HG02973 (cell line): ENCODE measurements around the gene VASH2.

Experiments
- ATAC-seq: cut with Tn5 transposase; IDR thresholded peaks from one replicate; pipeline ENCODE4 v1.9.1; 2021; ENCODE audit warnings: moderate library complexity; ENCODE audit not compliant: unreplicated experiment

Gene VASH2

GRCh38 chr1:212928323-212929291 is 21.7 kb upstream of the VASH2 start:
- ATAC-seq = peak; percentile 58

GRCh38 chr1:212930986-212931678 is 19.2 kb upstream of the VASH2 start:
- ATAC-seq = no peak

- ATAC-seq = no peak
These were observed 16.4 kb upstream of the VASH2 start for GRCh38 chr1:212933815-212934471.

- ATAC-seq = no peak
These were observed 14.9 kb upstream of the VASH2 start for GRCh38 chr1:212935387-212935981.

GRCh38 chr1:212937034-212937433 is 13.3 kb upstream of the VASH2 start:
- ATAC-seq = no peak

- no peak for ATAC-seq
These were observed 11.5 kb upstream of the VASH2 start for GRCh38 chr1:212938846-212939245.

- no peak for ATAC-seq
These were observed 8.9 kb upstream of the VASH2 start for GRCh38 chr1:212941452-212941851.

- no peak for ATAC-seq
These were observed 7.5 kb upstream of the VASH2 start for GRCh38 chr1:212942679-212943392.

GRCh38 chr1:212943393-212943710 is 7.0 kb upstream of the VASH2 start:
- no peak for ATAC-seq

- ATAC-seq = peak; percentile 56
These were observed 6.0 kb upstream of the VASH2 start for GRCh38 chr1:212944229-212944901.

- no peak for ATAC-seq
These were observed 5.3 kb upstream of the VASH2 start for GRCh38 chr1:212945056-212945455.

- no peak for ATAC-seq
These were observed 4.7 kb upstream of the VASH2 start for GRCh38 chr1:212945463-212946160.

GRCh38 chr1:212946872-212947271 is 3.5 kb upstream of the VASH2 start:
- no peak for ATAC-seq

- no peak for ATAC-seq
These were observed 570 bp upstream of the VASH2 start for GRCh38 chr1:212949771-212950170.

GRCh38 chr1:212951126-212951946 is 995 bp downstream of the VASH2 start:
- no peak for ATAC-seq

- no peak for ATAC-seq
These were observed 1.8 kb downstream of the VASH2 start for GRCh38 chr1:212951947-212952640.

- ATAC-seq = no peak
These were observed 2.3 kb downstream of the VASH2 start for GRCh38 chr1:212952641-212952976.

GRCh38 chr1:212953321-212953720 is 3.0 kb downstream of the VASH2 start:
- ATAC-seq = no peak
